Tibial nerve (tissue), 4 donors: Measurements from ENCODE around the gene NFAM1. TPM values are rescaled to one million over a fixed set of nuclear protein-coding genes. Genes with fewer than 3 reads are reported as not detected.

Experiments used
- DNase-seq, 2 donors: peaks; one replicate each; pipeline ENCODE4 v3.0.0-alpha.2; 2019; ENCODE audit warnings: low spot score in 2 of 2
- H3K27ac ChIP-seq, 4 donors: fragments of 200-600 bp; sonication (generic) in 3 of 4; one replicate each; pipeline ENCODE4 v1.5.1; 2017 to 2019; ENCODE audit warnings: mild to moderate bottlenecking in 1 of 4
- H3K27me3 ChIP-seq, 2 donors: fragments of 200-600 bp; sonication (generic) in 1 of 2; one replicate each; pipeline versions ENCODE4 v1.5.1 to v1.6.0; 2017 to 2019
- H3K36me3 ChIP-seq, 3 donors: fragments of 200-600 bp; sonication (generic); one replicate each; pipeline ENCODE4 v1.5.1; 2018 to 2019
- H3K4me1 ChIP-seq, 4 donors: fragments of 200-600 bp; sonication (generic) in 3 of 4; one replicate each; pipeline ENCODE4 v1.5.1; 2017 to 2019
- H3K4me3 ChIP-seq, 4 donors: fragments of 200-600 bp; sonication (generic) in 3 of 4; one replicate each; pipeline ENCODE4 v1.5.1; 2017 to 2019; ENCODE audit warnings: mild to moderate bottlenecking in 1 of 4, moderate library complexity in 1 of 4
- H3K9me3 ChIP-seq, 4 donors: fragments of 200-600 bp; sonication (generic) in 3 of 4; one replicate each; pipeline ENCODE4 v1.5.1; 2017 to 2019
- EP300 ChIP-seq, 2 donors: sonication (generic); formaldehyde crosslinking; IDR thresholded peaks; one replicate each; pipeline ENCODE4 v1.6.1; 2017; ENCODE audit warnings: antibody characterized with exemption in 2 of 2, mild to moderate bottlenecking in 1 of 2
- POLR2A ChIP-seq, 2 donors: fragments of 450-650 bp; IDR thresholded peaks; one replicate each; pipeline ENCODE4 v1.6.1; 2017; ENCODE audit warnings: antibody characterized with exemption in 2 of 2, mild to moderate bottlenecking in 2 of 2, moderate library complexity in 2 of 2
- WGBS, 2 donors: methylation state at CpG; one replicate each; pipeline ENCODE4 v1.1.5; 2018; 5-methylcytosine and 5-hydroxymethylcytosine counted together
- total RNA-seq, 4 donors: library from RNA; depleted of rRNA; stranded (reverse); fragments of >200 nt; gene quantifications; one replicate each; pipeline ENCODE4 v1.1.0, GENCODE V29; 2016
- TF ChIP-seq, protein P1 (sequence below), 5 experiments: fragments of 200-600 bp in 3 of 5; fragments of 450-650 bp in 2 of 5; sonication (generic) in 3 of 5; IDR thresholded peaks; one replicate each; pipeline ENCODE4 v1.5.1; 2016 to 2019; ENCODE audit warnings: antibody characterized with exemption in 5 of 5, mild to moderate bottlenecking in 3 of 5, moderate library complexity in 2 of 5

Gene NFAM1
- total RNA-seq, 4 donors from 2014 or later, result 1.8 to 2.8 (median 2.2) TPM

DNA sequence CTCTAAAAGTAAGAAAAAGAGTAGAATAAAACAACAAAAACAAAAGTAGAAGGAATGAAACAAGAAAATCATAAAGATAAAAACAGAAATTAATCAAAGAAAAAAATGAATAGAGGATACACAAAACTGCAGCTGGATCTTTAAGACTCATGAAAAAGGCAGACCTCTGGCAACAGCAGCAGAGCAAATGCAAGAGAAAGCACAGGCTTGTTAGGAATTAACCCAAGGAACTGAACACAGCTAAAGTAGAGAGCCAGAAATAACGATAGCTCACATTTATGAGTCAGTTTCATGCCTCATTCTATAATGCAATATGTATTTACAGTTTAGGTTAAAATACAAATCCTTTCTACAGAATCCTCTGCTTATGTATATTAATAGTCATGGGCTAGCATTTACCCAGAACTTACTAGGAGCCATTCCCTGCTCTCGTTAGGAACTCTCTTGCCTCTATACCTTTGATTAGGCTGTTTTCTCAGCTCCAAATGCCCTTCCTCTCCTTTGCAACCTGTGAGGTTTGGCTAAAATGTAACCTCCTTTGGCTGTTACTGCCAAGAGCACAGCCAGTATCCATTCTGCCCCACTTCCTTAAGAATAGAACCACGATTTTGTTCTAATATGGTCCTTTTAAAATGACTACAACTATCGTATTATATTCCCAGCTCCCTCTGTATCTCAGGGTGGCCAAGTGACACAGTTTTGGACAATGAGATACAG is 38.3 kb upstream of the NFAM1 start:
- DNase-seq, result no peak
- no peaks in the 10 kb centered on the region for H3K4me1 ChIP-seq
- no peaks in the 10 kb centered on the region for H3K27me3 ChIP-seq
- no peaks in the 10 kb centered on the region for H3K36me3 ChIP-seq
- TF ChIP-seq, protein P1, sequence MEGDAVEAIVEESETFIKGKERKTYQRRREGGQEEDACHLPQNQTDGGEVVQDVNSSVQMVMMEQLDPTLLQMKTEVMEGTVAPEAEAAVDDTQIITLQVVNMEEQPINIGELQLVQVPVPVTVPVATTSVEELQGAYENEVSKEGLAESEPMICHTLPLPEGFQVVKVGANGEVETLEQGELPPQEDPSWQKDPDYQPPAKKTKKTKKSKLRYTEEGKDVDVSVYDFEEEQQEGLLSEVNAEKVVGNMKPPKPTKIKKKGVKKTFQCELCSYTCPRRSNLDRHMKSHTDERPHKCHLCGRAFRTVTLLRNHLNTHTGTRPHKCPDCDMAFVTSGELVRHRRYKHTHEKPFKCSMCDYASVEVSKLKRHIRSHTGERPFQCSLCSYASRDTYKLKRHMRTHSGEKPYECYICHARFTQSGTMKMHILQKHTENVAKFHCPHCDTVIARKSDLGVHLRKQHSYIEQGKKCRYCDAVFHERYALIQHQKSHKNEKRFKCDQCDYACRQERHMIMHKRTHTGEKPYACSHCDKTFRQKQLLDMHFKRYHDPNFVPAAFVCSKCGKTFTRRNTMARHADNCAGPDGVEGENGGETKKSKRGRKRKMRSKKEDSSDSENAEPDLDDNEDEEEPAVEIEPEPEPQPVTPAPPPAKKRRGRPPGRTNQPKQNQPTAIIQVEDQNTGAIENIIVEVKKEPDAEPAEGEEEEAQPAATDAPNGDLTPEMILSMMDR (IDR thresholded peaks at IDR 0.05), result no peak
- TF ChIP-seq POLR2A (IDR thresholded peaks at IDR 0.05) (no peak), EP300 (IDR thresholded peaks at IDR 0.05) (no peak)
- WGBS, 2 donors, result 51 to 53% methylated on average over 4 of the region's 4 CpGs
- H3K9me3 ChIP-seq, result no peaks in the 10 kb centered on the region
- no peak overlapping the region for H3K27ac ChIP-seq
- H3K4me3 ChIP-seq, result no peak overlapping the region

DNA sequence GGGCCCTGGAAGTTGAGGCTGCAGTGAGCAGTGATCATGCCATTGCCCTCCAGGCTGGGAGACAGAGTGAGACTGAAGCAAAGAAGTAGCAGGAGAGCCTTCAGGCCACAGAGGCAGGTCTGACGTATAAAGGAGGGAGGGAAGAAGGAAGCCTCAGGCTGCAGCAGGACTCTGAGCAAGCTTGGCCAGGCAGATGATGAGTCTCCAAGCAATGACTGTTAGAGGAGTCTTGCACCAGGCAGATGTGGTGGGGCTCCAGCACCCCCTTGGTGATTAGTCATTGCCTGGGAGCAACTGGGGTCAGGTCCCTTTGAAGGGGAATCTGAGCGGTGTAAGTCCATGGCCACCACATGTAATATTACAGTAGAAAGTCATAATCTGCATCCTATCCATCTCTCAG is 36.6 kb upstream of the NFAM1 start:
- no peak overlapping the region for H3K27ac ChIP-seq
- no peak for DNase-seq
- 61 to 76% methylated on average over 2 of the region's 2 CpGs for WGBS, 2 donors
- no peak for TF ChIP-seq EP300 (IDR thresholded peaks at IDR 0.05)
- TF ChIP-seq, protein P1 (IDR thresholded peaks at IDR 0.05), result no peak
- TF ChIP-seq POLR2A (IDR thresholded peaks at IDR 0.05), result no peak
- H3K4me1 ChIP-seq, result no peaks in the 10 kb centered on the region
- no peak overlapping the region for H3K4me3 ChIP-seq
- H3K36me3 ChIP-seq, result no peaks in the 10 kb centered on the region
- H3K9me3 ChIP-seq, result no peaks in the 10 kb centered on the region
- H3K27me3 ChIP-seq, result no peaks in the 10 kb centered on the region

DNA sequence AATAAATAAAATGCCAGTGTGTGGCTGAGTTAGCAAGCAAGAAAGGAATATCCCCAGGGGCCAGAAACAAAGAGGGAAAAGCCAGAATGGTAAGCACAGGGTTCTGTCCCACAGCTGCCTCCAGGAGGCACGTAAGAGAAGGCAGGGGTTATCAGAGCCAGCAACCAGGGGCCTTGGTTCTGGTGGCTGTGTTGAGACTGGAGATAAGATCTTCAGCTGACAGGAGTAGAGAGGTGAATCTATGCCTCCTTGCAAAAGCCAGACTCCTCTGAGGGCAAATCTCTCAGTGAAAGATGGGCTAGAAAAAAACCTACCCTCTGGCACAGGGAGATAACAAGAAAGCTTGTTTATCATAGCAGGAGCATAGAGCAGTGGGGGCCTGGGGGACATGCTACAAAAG is 29.8 kb upstream of the NFAM1 start:
- H3K27me3 ChIP-seq, result peaks cover 0 to 53% of the 10 kb centered on the region in 2 donors
- no peak for DNase-seq
- H3K27ac ChIP-seq, result no peak overlapping the region
- no peaks in the 10 kb centered on the region for H3K4me1 ChIP-seq
- no peaks in the 10 kb centered on the region for H3K36me3 ChIP-seq
- no peak overlapping the region for H3K4me3 ChIP-seq
- H3K9me3 ChIP-seq, result no peaks in the 10 kb centered on the region
- 36 to 64% methylated on average over 1 of the region's 1 CpG for WGBS, 2 donors
- TF ChIP-seq, protein P1 (IDR thresholded peaks at IDR 0.05), result no peak
- no peak for TF ChIP-seq EP300 (IDR thresholded peaks at IDR 0.05)
- TF ChIP-seq POLR2A (IDR thresholded peaks at IDR 0.05), result no peak

DNA sequence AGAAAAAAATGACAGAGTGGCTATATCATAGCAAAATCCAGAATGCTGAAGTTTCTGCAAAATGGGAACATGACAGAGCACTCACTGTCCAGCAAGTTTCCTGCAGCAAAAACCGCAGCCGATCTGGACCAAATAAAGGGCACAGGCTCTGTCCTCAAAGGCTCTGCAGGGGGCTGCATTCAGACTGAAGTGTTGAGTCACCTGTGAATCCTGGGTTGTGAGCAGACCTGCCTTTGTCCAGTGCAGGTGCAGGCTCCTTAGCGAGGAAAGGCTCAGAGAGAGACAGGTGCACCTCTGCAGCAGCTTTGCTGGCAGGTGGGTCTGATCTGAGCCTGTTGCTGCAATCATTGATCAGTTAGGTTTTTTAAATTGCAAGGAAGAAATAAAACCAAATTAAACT is 29.3 kb upstream of the NFAM1 start:
- Histone ChIP-seq H3K36me3 (no peaks in the 10 kb centered on the region), H3K27ac (no peak overlapping the region), H3K9me3 (no peaks in the 10 kb centered on the region), H3K4me1 (no peaks in the 10 kb centered on the region), H3K27me3 (peaks cover 0 to 53% of the 10 kb centered on the region in 2 donors), H3K4me3 (no peak overlapping the region)
- no peak for TF ChIP-seq EP300 (IDR thresholded peaks at IDR 0.05)
- TF ChIP-seq, protein P1 (IDR thresholded peaks at IDR 0.05), result no peak
- TF ChIP-seq POLR2A (IDR thresholded peaks at IDR 0.05), result no peak
- no peak for DNase-seq
- WGBS, 2 donors, result 57 to 75% methylated on average over 3 of the region's 3 CpGs

DNA sequence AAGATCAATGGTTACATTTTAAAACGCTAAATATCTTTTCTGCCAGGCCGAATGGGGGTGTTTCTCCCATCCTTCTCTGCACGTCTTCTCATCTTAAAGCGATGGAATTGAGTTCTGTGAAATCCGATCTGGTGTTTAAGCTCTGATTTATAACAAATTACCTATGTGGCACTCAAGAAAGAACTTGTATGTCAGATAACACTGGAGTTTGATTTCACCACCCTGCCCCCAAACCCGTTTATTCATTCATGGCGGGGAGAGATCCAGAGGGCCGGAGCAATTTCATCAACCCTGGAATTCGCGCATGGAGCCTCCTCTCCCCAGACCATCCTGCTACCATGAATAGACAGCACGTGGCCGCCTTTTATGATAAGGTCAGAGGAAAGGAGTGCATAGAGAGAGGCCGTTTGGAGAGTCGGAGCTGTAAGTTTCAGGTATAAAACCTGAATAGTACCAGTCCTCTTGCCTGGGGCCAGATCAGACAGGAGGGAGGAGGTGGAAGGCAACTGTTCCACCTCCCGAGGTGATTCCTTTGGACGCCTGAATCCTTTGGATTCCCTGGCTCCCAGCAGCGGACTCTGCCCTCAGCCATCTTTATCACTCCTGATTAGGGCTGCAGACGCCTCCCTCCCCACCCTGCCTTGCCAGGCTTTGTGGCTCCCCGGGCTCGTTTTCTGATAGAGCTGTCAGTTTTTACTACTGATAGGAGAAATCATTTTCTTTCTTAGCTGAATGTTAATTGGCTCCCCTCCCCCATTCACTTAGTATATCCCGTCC is 27.3 kb upstream of the NFAM1 start:
- Histone ChIP-seq H3K4me3 (no peak overlapping the region), H3K27ac (no peak overlapping the region), H3K36me3 (no peaks in the 10 kb centered on the region), H3K27me3 (peaks cover 0 to 53% of the 10 kb centered on the region in 2 donors), H3K4me1 (no peaks in the 10 kb centered on the region), H3K9me3 (no peaks in the 10 kb centered on the region)
- DNase-seq, result no peak
- WGBS, 2 donors, result 32 to 34% methylated on average over 21 of the region's 21 CpGs
- no peak for TF ChIP-seq POLR2A (IDR thresholded peaks at IDR 0.05)
